Ishikawa (cell line): Measurements from ENCODE around the gene THYN1.

Experiments
- CEBPB ChIP-seq: IDR thresholded peaks from 2 replicates; pipeline ENCODE4 v1.6.1; 2012
- CREB1 ChIP-seq: IDR thresholded peaks from 2 replicates; pipeline ENCODE4 v1.6.1; 2012; ENCODE audit warnings: low read depth
- EGR1 ChIP-seq: IDR thresholded peaks from 2 replicates; pipeline ENCODE4 v1.6.1; 2012
- EP300 ChIP-seq: IDR thresholded peaks from 2 replicates; pipeline ENCODE4 v1.6.1; 2012; ENCODE audit warnings: borderline replicate concordance
- FOXM1 ChIP-seq: IDR thresholded peaks from 2 replicates; pipeline ENCODE4 v1.6.1; 2012; ENCODE audit warnings: low read depth, borderline replicate concordance
- NFIC ChIP-seq: IDR thresholded peaks from 2 replicates; pipeline ENCODE4 v1.6.1; 2012
- RAD21 ChIP-seq: IDR thresholded peaks from 2 replicates; pipeline ENCODE4 v1.6.1; 2012; ENCODE audit warnings: low read depth
- TAF1 ChIP-seq: IDR thresholded peaks from 2 replicates; pipeline ENCODE4 v1.6.1; 2012; ENCODE audit warnings: low read depth, mild to moderate bottlenecking
- TCF12 ChIP-seq: IDR thresholded peaks from 2 replicates; pipeline ENCODE4 v1.6.1; 2012; ENCODE audit warnings: low read depth
- TEAD4 ChIP-seq: IDR thresholded peaks from 2 replicates; pipeline ENCODE4 v1.6.1; 2012
- YY1 ChIP-seq: IDR thresholded peaks from 2 replicates; pipeline ENCODE4 v1.6.1; 2012; ENCODE audit warnings: low read depth
- ZBTB7A ChIP-seq: IDR thresholded peaks from 2 replicates; pipeline ENCODE4 v1.6.1; 2012; ENCODE audit warnings: low read depth
- TF ChIP-seq, protein P1 (sequence below): IDR thresholded peaks from 2 replicates; pipeline ENCODE4 v1.6.1; 2012; ENCODE audit warnings: low read depth, mild to moderate bottlenecking
- TF ChIP-seq, protein P2 (sequence below): IDR thresholded peaks from 2 replicates; pipeline ENCODE4 v1.6.1; 2012
- TF ChIP-seq, protein P3 (sequence below): IDR thresholded peaks from 2 replicates; pipeline ENCODE4 v1.6.1; 2012

Gene THYN1

DNA sequence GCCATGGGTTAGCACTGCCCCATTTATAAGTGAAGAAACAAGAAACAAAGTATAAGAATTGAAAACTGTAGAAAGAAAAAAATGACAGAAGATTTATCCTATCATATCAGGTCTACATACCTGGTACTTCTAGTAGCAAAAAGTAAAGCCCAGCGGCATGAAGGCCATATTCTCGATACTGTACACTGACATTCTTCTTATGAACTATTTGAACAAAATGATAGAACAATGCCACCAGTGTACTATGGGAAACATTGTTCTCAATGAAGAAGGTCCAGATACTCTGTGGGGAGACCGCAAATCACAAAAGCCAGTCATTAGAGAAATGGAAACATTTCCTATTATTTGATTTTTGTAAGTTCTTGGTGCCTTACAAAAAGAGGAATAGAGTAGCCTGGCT, 36.3 kb downstream of the THYN1 start:
- TF ChIP-seq EGR1, result no peak
- TF ChIP-seq NFIC, result no peak
- TF ChIP-seq CREB1, result no peak
- TF ChIP-seq RAD21, result no peak

- no peak for TF ChIP-seq TCF12
- no peak for TF ChIP-seq CREB1
- no peak for TF ChIP-seq TAF1
- no peak for TF ChIP-seq YY1
- TF ChIP-seq FOXM1, result no peak
- TF ChIP-seq, protein P1, sequence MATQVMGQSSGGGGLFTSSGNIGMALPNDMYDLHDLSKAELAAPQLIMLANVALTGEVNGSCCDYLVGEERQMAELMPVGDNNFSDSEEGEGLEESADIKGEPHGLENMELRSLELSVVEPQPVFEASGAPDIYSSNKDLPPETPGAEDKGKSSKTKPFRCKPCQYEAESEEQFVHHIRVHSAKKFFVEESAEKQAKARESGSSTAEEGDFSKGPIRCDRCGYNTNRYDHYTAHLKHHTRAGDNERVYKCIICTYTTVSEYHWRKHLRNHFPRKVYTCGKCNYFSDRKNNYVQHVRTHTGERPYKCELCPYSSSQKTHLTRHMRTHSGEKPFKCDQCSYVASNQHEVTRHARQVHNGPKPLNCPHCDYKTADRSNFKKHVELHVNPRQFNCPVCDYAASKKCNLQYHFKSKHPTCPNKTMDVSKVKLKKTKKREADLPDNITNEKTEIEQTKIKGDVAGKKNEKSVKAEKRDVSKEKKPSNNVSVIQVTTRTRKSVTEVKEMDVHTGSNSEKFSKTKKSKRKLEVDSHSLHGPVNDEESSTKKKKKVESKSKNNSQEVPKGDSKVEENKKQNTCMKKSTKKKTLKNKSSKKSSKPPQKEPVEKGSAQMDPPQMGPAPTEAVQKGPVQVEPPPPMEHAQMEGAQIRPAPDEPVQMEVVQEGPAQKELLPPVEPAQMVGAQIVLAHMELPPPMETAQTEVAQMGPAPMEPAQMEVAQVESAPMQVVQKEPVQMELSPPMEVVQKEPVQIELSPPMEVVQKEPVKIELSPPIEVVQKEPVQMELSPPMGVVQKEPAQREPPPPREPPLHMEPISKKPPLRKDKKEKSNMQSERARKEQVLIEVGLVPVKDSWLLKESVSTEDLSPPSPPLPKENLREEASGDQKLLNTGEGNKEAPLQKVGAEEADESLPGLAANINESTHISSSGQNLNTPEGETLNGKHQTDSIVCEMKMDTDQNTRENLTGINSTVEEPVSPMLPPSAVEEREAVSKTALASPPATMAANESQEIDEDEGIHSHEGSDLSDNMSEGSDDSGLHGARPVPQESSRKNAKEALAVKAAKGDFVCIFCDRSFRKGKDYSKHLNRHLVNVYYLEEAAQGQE, result no peak
- TF ChIP-seq, protein P2, sequence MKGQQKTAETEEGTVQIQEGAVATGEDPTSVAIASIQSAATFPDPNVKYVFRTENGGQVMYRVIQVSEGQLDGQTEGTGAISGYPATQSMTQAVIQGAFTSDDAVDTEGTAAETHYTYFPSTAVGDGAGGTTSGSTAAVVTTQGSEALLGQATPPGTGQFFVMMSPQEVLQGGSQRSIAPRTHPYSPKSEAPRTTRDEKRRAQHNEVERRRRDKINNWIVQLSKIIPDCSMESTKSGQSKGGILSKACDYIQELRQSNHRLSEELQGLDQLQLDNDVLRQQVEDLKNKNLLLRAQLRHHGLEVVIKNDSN, result no peak
- no peak for TF ChIP-seq CEBPB
- TF ChIP-seq, protein P3, sequence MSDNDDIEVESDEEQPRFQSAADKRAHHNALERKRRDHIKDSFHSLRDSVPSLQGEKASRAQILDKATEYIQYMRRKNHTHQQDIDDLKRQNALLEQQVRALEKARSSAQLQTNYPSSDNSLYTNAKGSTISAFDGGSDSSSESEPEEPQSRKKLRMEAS, result no peak
- TF ChIP-seq EGR1, result no peak
- TF ChIP-seq TEAD4, result no peak
- no peak for TF ChIP-seq NFIC
- no peak for TF ChIP-seq ZBTB7A
- TF ChIP-seq RAD21, result no peak
- TF ChIP-seq EP300, result no peak
Measured at GRCh38 chr11:134215836-134216235, 37.3 kb downstream of the THYN1 start.

DNA sequence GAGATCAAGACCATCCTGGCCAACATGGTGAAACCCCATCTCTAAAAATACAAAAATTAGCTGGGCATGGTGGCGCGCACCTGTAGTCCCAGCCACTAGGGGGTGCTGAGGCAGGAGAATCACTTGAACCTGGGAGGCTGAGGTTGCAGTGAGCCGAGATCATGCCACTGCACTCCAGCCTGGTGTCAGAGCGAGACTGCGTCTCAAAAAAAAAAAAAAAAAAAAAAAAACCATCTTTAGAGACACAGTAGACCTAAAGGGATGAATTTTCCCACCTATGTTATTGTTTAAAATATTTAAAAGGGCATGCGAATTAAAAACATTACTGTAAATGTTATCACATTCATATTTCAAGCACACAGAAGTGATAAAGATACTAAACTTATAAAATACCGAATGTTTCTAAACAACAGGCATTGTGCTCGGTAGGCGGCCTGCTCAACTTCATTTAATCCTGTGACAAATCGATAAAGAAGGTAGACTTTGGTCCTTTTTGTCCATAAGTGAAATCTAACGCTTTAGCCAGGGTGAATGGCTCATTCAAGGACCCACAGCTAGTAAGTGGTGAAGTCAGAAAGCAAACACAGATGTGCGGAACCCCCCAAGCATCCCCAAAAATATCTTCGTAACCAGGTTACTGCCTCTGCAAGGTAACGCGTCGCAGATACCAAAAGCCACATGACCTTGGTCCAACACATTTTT, 45.5 kb downstream of the THYN1 start:
- TF ChIP-seq, protein P1, result no peak
- no peak for TF ChIP-seq YY1
- TF ChIP-seq TEAD4, result no peak
- peak; percentile 25; the same call in 1 of the 2 replicates for TF ChIP-seq RAD21
- no peak for TF ChIP-seq EGR1
- no peak for TF ChIP-seq CEBPB

DNA sequence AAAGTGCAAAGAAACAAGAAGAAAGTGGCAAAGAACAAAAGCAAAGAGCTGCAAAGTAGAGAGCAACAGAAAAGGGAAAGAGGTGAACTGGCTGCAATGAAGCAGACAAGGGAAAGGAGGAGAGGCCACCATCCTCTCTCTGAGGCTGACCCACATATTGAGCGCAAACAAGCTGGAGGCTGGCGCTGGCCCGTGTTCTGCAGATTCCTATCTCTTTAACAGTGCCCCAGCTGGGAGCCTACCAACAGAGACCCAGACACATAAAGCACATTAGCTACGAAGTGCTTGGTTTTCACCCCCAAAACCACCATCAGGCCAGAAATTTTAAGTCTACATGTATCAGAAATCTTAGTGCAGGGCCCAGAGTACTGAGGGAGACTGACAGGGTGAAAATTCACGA, 47.0 kb downstream of the THYN1 start:
- TF ChIP-seq TEAD4 (no peak), TAF1 (no peak), TCF12 (no peak), YY1 (no peak), CREB1 (no peak), RAD21 (no peak), EP300 (no peak)

GRCh38 chr11:134205729-134206128, 47.4 kb downstream of the THYN1 start:
- TF ChIP-seq, protein P3, result no peak
- TF ChIP-seq TAF1 (no peak), YY1 (no peak), CREB1 (no peak), CEBPB (no peak), RAD21 (no peak), NFIC (no peak), EGR1 (no peak), EP300 (no peak), TEAD4 (no peak), TCF12 (no peak), FOXM1 (no peak), ZBTB7A (no peak)
- TF ChIP-seq, protein P1, result no peak
- TF ChIP-seq, protein P2, result no peak
